Measurements from ENCODE around the gene ARHGEF28.
A peak's percentile ranks its signal among the peaks of the same experiment; 100 is the strongest.

ARHGEF28 gene

DNA sequence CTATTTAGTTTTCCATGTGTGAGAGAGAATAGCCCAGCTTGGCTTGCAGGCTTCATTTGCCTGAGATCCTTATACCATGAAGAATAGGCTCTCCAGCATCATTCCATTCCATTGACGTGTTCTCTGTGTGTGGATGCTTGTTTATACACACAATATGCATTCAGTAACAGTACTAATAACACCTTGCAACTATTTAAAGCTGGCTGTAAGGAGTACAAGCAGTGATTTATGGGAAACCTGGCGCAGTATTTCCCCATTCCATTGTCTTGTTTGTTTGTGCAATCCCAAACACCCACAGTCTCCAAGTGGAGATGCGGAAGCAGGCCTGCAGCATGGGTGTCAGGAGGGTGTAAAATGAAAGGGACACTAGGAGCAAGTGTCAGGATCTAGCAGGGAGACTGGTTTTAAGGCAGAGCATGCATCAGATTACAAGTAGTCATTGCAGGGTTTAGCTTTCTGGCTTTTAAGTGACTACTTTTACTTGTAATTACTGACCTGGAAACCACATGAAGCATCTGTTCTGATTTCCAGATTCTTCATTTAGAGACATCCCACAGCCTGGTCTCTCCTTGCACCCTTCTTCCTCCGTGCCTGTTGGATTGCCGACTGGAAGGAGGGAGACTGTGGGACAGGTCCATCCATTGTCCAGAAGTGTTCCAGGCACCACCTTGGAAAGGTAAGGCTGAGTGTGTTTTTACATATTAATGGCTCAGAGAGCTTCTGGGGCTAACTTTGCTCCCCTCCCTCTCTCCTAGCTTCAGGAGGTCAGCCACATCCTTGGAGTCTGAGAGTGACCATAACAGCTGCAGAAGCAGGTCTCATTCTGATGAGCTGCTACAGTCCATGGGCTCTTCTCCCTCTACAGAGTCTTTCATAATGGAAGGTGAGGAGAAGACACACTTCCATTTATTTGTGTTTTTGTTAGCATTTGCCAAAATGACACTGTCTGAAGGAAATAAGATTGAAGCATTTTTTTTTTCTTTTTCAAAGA lies 241.6 kb downstream of the ARHGEF28 start:
- no peak for DNase-seq

- no peak for DNase-seq
Observed at GRCh38 chr5:73883646-73884045, 257.6 kb downstream of the ARHGEF28 start.

DNA sequence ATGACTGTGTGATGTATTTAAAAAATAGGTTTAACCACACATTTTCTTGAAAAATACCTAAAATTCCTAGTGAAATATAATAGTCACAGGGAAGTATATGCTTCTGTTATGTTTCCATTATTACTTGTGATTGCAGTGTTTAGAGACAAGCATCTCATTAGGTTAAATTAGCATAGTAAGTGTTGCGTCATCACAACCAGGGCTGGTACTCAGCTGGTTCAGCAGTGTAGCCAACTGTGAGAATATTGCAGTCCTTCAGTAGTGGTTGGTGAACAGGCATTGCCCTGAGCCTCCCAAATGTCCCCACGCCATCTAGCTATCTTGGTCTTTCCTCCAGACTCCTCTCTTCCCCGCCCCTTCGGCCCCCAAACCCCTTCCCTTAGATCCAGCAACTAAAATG lies 261.7 kb downstream of the ARHGEF28 start:
- DNase-seq = no peak

DNA sequence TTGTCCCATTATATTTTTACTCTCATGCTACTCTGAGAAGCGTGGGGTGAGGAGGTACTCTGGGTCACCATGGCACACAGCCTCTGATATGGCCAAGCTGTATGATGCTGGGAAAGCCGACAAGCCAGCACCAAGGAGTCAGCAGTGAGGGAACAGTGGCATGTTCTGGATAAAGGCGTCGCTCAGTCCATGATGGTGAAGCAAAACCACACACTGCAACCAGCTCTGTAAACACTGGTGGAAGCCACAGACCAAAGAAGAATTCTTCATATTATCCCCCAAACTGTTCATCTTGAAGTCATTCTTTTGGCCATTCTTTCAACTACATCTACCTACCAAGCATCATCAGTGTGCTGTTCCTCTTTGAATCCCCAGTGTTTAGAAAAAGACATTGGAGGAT lies 264.6 kb downstream of the ARHGEF28 start:
- DNase-seq = no peak

- no peak for DNase-seq
Observed at GRCh38 chr5:73892218-73892617, 266.2 kb downstream of the ARHGEF28 start.

GRCh38 chr5:73892806-73893205 lies 266.8 kb downstream of the ARHGEF28 start:
- DNase-seq = no peak

- no peak for DNase-seq
Observed at GRCh38 chr5:73893813-73894212, 267.8 kb downstream of the ARHGEF28 start.

GRCh38 chr5:73894860-73895259 lies 268.9 kb downstream of the ARHGEF28 start:
- DNase-seq = no peak

DNA sequence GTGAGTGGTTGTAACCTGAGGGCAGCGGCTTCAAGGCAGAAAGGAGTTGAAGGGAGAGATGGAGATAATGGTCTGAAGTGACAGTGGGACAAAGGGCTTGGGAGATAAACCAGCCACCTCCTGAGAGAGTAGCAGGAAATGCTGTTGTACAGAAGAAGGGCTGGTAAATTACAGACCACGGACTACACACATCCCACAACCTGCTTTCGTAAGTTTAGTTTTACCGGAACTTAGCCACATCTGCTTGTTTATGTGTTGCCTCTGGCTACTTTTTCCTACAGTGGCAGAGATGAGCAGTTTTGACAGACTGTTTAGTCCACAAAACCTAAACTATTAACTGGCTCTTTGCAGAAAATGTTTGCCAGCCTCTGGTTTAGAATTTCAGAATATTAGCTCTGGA lies 269.5 kb downstream of the ARHGEF28 start:
- DNase-seq = no peak

GRCh38 chr5:73896097-73896496 lies 270.1 kb downstream of the ARHGEF28 start:
- DNase-seq = peak; percentile 90

DNA sequence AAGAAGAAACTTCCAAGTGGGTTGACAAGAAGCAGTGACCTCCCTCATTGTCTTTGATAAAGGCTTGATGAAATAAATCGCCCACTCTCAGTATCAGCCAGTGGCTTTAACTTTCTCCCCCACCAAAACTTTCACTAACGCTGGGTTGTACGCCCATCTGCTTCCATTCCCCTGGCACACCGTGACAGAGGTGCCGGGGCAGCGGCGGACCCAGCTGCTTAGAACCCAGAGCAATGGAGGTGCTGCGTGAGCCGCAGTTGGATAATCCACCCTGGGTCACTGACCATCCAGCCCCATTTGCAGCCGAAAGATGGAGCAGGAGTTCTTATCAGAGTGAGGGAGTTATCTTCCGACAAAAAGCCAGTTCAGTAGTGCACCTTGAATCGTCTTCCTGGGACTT lies 270.7 kb downstream of the ARHGEF28 start:
- no peak for DNase-seq

- no peak for DNase-seq
Observed at GRCh38 chr5:73897893-73898292, 271.9 kb downstream of the ARHGEF28 start.

- DNase-seq = no peak
Observed at GRCh38 chr5:73899055-73899454, 273.1 kb downstream of the ARHGEF28 start.

DNA sequence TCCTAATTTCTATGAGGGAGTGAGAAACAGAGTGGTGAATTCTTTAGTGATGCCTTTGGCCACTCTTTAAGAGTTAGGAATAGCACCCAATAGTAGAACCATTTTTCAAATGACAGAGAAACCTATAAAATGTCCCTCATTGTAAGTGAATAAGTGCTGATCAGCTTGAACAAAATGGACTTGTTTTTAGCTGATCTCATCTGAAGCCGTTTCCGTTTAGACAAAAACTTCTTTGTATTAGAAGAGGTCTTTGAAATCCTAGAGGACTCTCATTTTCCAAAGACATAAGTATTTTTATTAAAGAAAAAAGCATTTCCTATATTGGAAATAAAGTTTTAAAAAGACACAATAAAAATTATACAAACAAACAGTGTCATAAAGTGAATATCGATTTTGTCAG lies 273.9 kb downstream of the ARHGEF28 start:
- no peak for DNase-seq

DNA sequence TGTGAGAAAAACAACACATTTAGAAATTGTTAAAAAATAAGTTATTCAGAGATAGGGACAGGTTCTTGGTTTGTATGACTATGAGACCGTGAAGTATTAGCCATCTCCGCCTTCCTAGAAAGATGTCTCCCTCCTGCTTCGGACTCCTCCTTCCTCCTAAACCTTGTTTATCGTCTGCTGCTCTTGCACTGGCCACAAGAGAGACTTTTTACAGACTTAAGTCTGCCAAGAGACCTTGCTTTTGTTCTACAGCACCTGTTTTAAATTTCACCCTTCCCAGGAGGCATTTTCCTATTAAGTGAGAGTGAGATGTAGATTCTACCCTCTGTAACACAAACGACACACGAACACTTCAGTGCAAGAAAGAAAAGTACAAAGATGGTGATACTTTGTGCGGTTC lies 274.6 kb downstream of the ARHGEF28 start:
- DNase-seq = no peak

GRCh38 chr5:73901043-73901442 lies 275.0 kb downstream of the ARHGEF28 start:
- DNase-seq = no peak

DNA sequence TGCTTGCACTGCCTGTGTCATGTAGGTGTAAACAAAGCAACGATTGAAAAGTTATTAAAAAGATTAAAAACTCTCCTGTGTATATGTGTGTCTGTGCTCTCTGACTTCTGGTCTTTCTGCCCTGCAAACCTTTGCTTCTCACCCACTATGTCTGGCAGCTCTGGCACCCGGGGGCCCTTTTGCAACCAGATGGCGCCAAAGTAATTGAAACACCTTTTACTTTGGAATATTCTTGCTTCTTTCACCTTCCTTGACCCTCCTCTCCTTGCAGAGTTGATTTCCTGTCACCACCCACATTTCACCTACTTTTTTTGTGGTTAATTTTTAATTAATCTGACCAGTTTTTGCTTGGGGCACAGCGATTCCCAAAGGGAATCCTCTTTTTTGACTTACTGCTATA lies 275.5 kb downstream of the ARHGEF28 start:
- peak; percentile 35 for DNase-seq

DNA sequence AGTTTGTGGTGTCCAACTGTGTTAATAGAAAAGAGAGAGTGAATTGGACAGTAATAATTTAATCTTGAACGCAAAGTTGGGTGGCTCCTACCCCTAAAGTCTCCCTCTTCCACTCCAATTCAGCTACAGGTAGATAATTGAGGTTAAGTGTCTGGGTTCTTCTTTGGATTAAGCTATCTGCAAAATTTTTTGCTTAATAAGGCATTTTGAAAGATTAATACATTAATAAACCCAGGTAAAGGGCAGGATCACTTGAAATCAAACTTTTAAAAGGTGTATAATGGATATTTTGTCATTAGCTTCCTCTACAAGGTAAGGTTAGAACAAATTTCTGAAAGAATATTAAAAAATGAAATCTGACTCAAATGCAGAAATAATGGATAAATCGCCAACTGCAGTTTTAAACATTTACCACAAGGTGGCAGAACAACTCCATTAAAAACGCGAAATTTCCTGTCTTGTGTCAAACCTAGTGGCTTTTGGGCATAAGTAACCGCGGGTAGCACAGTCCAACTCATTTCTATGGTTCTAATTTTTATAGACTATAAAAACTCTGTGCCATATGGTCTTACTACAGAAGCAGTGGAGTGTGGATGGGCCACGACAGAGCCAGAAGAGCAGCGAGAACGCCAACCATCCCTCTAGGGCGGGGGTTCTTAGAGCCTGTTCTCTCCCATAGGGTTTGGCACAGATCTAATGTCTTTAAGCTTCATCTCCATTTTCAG lies 276.5 kb downstream of the ARHGEF28 start:
- DNase-seq = peak; percentile 85

- DNase-seq = no peak
Observed at GRCh38 chr5:73903169-73903568, 277.2 kb downstream of the ARHGEF28 start.

GRCh38 chr5:73906277-73906676 lies 280.3 kb downstream of the ARHGEF28 start:
- DNase-seq = no peak

GRCh38 chr5:73907164-73907563 lies 281.2 kb downstream of the ARHGEF28 start:
- no peak for DNase-seq

DNA sequence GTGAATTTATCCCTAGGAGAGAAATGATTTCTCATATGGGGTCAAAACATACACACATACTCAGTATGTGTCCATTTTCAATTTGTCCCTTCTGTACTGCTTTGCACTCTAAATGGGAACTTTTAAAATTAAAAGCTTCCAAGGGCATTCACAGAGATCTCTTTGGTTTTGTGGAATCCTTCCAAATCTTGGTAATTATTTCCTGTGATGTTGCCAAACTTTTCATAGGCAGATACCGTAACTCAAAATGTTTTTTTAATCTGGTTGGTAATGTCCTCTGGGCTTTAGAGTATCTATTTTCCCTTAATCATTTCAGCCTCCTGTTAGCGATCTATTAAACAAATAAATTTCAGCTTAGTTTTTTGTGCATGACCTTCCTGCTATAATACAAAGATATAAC lies 282.4 kb downstream of the ARHGEF28 start:
- no peak for DNase-seq

DNA sequence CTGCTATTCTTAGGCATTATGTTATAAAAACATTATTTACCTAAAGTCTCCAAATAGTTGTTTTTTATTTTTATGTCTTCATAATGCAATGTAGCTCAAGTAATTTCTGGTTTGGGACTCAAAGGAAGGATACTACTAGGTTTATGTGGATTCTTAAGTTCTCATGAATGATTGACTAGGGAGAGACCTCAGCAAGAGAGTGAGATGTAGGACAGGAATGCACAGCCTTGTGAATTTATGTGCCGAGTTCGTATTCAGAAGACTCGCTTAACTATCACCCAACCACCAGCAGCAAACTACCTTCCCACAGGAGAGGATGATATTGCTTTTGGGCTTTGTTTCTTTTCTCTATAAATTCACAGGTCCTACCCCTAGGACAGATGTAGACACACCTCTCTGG lies 282.9 kb downstream of the ARHGEF28 start:
- DNase-seq = no peak

DNA sequence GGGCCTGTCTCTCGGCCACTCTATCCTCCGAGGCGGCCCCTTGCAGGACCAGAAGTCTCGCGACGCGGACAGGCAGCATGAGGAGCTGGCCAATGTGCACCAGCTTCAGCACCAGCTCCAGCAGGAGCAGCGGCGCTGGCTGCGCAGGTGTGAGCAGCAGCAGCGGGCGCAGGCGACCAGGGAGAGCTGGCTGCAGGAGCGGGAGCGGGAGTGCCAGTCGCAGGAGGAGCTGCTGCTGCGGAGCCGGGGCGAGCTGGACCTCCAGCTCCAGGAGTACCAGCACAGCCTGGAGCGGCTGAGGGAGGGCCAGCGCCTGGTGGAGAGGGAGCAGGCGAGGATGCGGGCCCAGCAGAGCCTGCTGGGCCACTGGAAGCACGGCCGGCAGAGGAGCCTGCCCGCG lies 283.5 kb downstream of the ARHGEF28 start:
- no peak for DNase-seq

Measured in NCI-H82 (cell line).